Adrenal gland (tissue), 12 donors: ENCODE measurements around the gene SP7. TPM values are rescaled to one million over a fixed set of nuclear protein-coding genes. Genes with fewer than 3 reads are reported as not detected.

Experiments
- DNase-seq, 7 donors: peaks; one replicate each; pipeline ENCODE4 v3.0.0-alpha.2; 2019 to 2020
- H3K27ac ChIP-seq, 5 donors: fragments of 200-600 bp; sonication (generic) in 4 of 5; 1 replicate in 3 of 5; 2 replicates in 2 of 5; pipeline versions ENCODE4 v1.5.1 to v1.8.0; 2016 to 2020; ENCODE audit warnings: mild to moderate bottlenecking in 1 of 5
- H3K27me3 ChIP-seq: fragments of 200-600 bp; 2 replicates; pipeline ENCODE4 v1.8.0; 2021
- H3K36me3 ChIP-seq, 2 donors: fragments of 200-600 bp; replicated peaks in 1 of 2; 1 replicate in 1 of 2; 2 replicates in 1 of 2; pipeline versions ENCODE4 v1.5.1 to v1.8.0; 2018 to 2022
- H3K4me1 ChIP-seq, 2 donors: fragments of 200-600 bp; replicated peaks in 1 of 2; 1 replicate in 1 of 2; 2 replicates in 1 of 2; pipeline versions ENCODE4 v1.5.1 to v1.8.0; 2018 to 2021
- H3K4me3 ChIP-seq, 4 donors: fragments of 200-600 bp; sonication (generic) in 3 of 4; one replicate each; pipeline ENCODE4 v1.5.1; 2016 to 2018
- H3K9me3 ChIP-seq, 3 donors: fragments of 200-600 bp; sonication (generic) in 1 of 3; replicated peaks in 1 of 3; 1 replicate in 2 of 3; 2 replicates in 1 of 3; pipeline versions ENCODE4 v1.5.1 to v1.8.0; 2016 to 2021
- POLR2A ChIP-seq, 2 donors: fragments of 450-650 bp; IDR thresholded peaks; one replicate each; pipeline ENCODE4 v1.6.1; 2017; ENCODE audit warnings: antibody characterized with exemption in 2 of 2, mild to moderate bottlenecking in 2 of 2, moderate library complexity in 1 of 2
- WGBS, 4 donors: extraction: QIAGEN DNeasy Blood & Tissue Kit in 2 of 4; methylation state at CpG; one replicate each; pipeline versions ENCODE4 v1.1.5 to v1.1.7; 2013 to 2017; 5-methylcytosine and 5-hydroxymethylcytosine counted together
- intact Hi-C, 2 donors: fragments of 100-400 bp; cut with DNase I; formaldehyde crosslinking; loops; one replicate each; pipeline versions ENCODE4 v1.14.1 to v1.15.0; 2022 to 2023
- polyA plus RNA-seq, 3 donors: library from polyadenylated mRNA; stranded (reverse); fragments of 200-250 nt in 2 of 3; fragments of 350-450 nt in 1 of 3; fragmentation: Illumina TruSeq in 1 of 3; extraction: RNeasy Lipid Tissue Mini Kit (QIAGEN cat#74804) in 1 of 3; gene quantifications; one replicate each; pipeline ENCODE4 v1.2.3, GENCODE V29; 2013 to 2014
- total RNA-seq, 9 donors: library from RNA; depleted of rRNA in 4 of 9; stranded (reverse); fragments of >200 nt in 4 of 9; fragments of 120-200 nt in 1 of 9; fragmentation: NEBNext Ultra II Directional in 1 of 9; extraction: Animal tissue kit (Norgen Biotek cat#: 25700) in 1 of 9; gene quantifications; one replicate each; pipeline versions ENCODE4 v1.1.0 to v1.2.4, GENCODE V29; 2013 to 2023
- TF ChIP-seq, protein P1 (sequence below), 6 experiments: fragments of 450-650 bp in 4 of 6; fragments of 200-600 bp in 2 of 6; sonication (generic) in 1 of 6; IDR thresholded peaks; 1 replicate in 5 of 6; 2 replicates in 1 of 6; pipeline versions ENCODE4 v1.5.1 to v1.8.0; 2016 to 2021; ENCODE audit warnings: antibody characterized with exemption in 6 of 6, mild to moderate bottlenecking in 2 of 6, moderate library complexity in 1 of 6
- donor health status: healthy with polysubstance abuse.
- donor health status: Bipolar disorder and iron deficiency.
- donor health status: DM: yes; HTN: yes; CAD: no.
- donor health status: DM: no; HTN: no; CAD: no.
- donor health status: DM: no; HTN: no; CAD: no.
- donor health status: DM: yes; HTN: yes; CAD: no.

The SP7 gene
- total and polyA plus RNA-seq, 12 donors, result 0.03 TPM; not detected in 11

DNA sequence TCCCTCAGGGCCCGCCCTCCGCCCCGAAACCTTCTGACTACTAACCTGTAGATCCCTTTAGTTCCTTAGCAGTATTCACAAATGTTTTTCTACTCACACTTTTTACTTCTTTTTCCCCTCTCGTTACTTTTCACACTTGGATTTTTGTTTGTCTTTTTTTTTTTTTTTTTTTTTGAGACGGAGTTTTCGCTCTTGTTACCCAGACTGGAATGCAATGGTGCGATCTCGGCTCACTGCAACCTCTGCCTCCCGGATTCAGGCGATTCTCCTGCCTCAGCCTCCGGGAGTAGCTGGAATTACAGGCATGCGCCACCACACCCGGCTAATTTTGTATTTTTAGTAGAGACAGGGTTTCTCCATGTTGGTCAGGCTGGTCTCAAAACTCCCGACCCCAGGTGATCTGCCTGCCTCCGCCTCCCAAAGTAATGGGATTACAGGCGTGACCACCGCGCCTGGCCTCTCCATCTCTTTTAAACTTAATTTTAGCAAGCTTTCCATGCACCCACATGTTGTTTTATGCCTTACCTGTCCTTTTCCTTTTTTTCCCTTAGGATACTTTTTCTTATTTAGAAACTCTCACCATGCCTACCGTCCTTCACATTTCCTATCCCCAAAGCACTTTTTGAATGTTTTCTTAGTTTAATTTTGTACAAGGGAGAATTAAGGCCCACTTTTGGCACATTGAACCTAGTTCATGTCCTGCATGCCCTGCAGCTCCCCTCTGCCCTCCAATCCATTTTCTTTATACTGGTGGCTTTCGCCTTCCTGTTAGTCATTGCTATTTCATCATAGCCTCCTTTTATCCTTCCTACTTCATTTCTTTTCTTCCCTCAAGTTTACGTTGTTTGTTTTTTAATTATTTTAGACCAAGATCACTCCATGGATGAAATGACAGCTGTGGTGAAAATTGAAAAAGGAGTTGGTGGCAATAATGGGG is 44.9 kb upstream of the SP7 start:
- Histone ChIP-seq H3K4me3 (peak overlapping the region in 3 of 4 donors; percentile 15 to 71 (median 24)), H3K9me3 (no peaks in the 10 kb centered on the region), H3K4me1 (peaks cover 52 to 61% of the 10 kb centered on the region in 2 donors), H3K36me3 (peaks cover 0 to 39% of the 10 kb centered on the region in 2 donors), H3K27ac (peak overlapping the region; percentile 82 to 99 (median 97)), H3K27me3 (no peaks in the 10 kb centered on the region)
- intact Hi-C loops, result no loop called here
- DNase-seq, result peak in 3 of 7 donors; percentile 16 to 76 (median 53)
- WGBS, 4 donors, result 5 to 7% (median 5%) methylated on average over 20 to 21 of the region's 21 CpGs
- TF ChIP-seq POLR2A (IDR thresholded peaks at IDR 0.05), result peak in 1 of 2 donors; percentile 24
- TF ChIP-seq, protein P1, sequence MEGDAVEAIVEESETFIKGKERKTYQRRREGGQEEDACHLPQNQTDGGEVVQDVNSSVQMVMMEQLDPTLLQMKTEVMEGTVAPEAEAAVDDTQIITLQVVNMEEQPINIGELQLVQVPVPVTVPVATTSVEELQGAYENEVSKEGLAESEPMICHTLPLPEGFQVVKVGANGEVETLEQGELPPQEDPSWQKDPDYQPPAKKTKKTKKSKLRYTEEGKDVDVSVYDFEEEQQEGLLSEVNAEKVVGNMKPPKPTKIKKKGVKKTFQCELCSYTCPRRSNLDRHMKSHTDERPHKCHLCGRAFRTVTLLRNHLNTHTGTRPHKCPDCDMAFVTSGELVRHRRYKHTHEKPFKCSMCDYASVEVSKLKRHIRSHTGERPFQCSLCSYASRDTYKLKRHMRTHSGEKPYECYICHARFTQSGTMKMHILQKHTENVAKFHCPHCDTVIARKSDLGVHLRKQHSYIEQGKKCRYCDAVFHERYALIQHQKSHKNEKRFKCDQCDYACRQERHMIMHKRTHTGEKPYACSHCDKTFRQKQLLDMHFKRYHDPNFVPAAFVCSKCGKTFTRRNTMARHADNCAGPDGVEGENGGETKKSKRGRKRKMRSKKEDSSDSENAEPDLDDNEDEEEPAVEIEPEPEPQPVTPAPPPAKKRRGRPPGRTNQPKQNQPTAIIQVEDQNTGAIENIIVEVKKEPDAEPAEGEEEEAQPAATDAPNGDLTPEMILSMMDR (IDR thresholded peaks at IDR 0.05), result peak in 1 of 6 experiments; percentile 10

DNA sequence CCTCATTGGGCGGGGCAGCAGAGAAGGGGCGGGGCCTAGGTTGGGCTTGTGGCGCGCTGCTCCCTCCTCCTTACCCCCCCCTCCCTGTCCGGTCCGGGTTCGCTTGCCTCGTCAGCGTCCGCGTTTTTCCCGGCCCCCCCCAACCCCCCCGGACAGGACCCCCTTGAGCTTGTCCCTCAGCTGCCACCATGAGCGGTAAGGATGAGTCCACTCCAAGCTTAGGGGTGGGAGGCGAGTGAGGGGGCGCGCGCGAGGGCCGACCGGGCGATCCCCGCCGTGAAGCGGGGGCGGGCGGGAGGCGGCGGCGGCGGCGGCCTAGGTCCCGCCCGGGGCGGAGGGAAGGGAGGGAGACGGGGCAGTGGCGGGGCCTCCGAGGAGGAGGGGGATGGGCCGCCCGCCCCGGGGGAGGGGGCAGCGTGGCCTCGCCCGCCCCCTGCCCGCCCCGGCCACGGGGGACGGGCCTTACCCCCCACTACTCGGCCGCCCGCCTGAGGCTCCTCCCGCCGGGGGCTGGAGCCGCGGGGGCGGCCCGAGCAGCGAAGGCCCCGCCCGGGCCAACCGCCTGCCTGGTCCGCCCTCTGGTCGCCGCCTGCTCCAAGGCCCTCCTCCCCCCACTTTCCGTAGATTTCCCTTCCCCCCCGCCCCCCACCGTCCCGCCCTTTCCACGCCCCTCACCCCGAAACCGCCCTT is 44.1 kb upstream of the SP7 start, which contains the start of gene SP1:
Gene SP1 (plus strand): TSS at position 73 of the 690 bp plus-strand sequence. CDS start 116 bp downstream, at position 189.
- Histone ChIP-seq H3K27me3 (no peaks in the 10 kb centered on the region), H3K4me1 (peaks cover 44 to 53% of the 10 kb centered on the region in 2 donors), H3K36me3 (peaks cover 0 to 30% of the 10 kb centered on the region in 2 donors), H3K27ac (peak within 1 kb of the TSS; percentile 91 to 99 (median 97)), H3K4me3 (peak within 1 kb of the TSS; percentile 15 to 71 (median 41)), H3K9me3 (no peaks in the 10 kb centered on the region)
- intact Hi-C loops, result no loop called here
- 0 to 1% (median 1%) methylated on average over 23 to 69 of the region's 71 CpGs for WGBS, 4 donors
- TF ChIP-seq POLR2A (IDR thresholded peaks at IDR 0.05), result peak; percentile 36 to 45
- TF ChIP-seq, protein P1 (IDR thresholded peaks at IDR 0.05), result no peak
- peak; percentile 92 to 94 (median 93) for DNase-seq

- Histone ChIP-seq H3K36me3 (peaks cover 0 to 24% of the 10 kb centered on the region in 2 donors), H3K27me3 (no peaks in the 10 kb centered on the region), H3K4me3 (peak overlapping the region in 3 of 4 donors; percentile 40 to 71 (median 42)), H3K9me3 (no peaks in the 10 kb centered on the region), H3K4me1 (peaks cover 37 to 45% of the 10 kb centered on the region in 2 donors), H3K27ac (peak overlapping the region; percentile 91 to 99 (median 97))
- DNase-seq, result peak; percentile 99 to 100 (median 100)
- peak in 1 of 2 donors; percentile 91 for TF ChIP-seq POLR2A (IDR thresholded peaks at IDR 0.05)
- TF ChIP-seq, protein P1 (IDR thresholded peaks at IDR 0.05), result no peak
- WGBS, 4 donors, result 0 to 1% (median 0%) methylated on average over 24 to 29 of the region's 29 CpGs
- intact Hi-C loops, result no loop called here
These were observed 43.4 kb upstream of the SP7 start for GRCh38 chr12:53379389-53380103.
